SU-DHL-6 (cell line): Measurements from ENCODE around the gene ENOX1.

ENCODE experiments used
- CTCF ChIP-seq: fragments of 200-600 bp; sonication (generic); IDR thresholded peaks from one replicate; pipeline ENCODE4 v1.5.1; 2017; ENCODE audit warnings: antibody characterized with exemption, mild to moderate bottlenecking, low read length, moderate library complexity; ENCODE audit not compliant: insufficient read depth, poor library complexity, severe bottlenecking
- EZH2phosphoT487 ChIP-seq: fragments of 200-600 bp; sonication (generic), shearing (Covaris generic); conservative IDR thresholded peaks from 2 replicates; pipeline ENCODE4 v1.6.1; 2018; ENCODE audit warnings: mild to moderate bottlenecking, antibody characterized with exemption, low read length, moderate library complexity, mixed read lengths

GRCh38 chr13:43301346-43301969, 485.3 kb downstream of the ENOX1 start:
- TF ChIP-seq CTCF = no peak
- no peak for TF ChIP-seq EZH2phosphoT487
